ENCODE data around the gene LRMDA.

DNA sequence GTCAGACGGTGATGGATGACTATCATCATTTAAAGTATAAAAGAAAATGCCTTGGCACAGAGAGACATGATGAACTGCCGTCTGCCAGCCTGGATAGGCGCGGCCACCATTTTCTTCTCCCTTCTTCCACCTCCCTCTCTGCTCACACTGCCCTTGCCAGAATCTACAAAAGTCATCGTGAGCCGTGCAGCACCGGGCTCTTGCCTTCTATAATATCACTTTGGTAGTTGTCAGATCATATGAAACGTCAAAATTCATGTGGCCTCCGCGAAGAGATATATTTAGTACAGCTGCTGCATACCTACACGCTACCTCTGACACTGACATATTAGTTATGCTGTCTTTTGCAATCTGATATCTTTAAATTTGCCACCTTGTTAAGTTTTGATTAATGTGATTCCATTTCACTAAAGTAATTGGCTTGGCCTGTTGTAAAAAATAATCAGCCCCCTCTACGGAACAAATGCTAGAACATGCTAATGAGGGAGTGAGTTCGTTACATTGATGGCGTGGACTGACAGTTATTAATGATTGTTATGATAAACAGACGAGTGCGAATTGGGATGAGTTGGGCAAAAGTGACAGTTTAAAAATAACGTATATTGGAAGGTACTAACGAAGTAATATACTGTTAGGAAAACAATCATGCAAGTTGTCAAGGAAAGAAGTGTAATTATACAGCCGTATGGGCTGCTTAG lies 214.9 kb downstream of the LRMDA start:
- TF ChIP-seq, protein P1, sequence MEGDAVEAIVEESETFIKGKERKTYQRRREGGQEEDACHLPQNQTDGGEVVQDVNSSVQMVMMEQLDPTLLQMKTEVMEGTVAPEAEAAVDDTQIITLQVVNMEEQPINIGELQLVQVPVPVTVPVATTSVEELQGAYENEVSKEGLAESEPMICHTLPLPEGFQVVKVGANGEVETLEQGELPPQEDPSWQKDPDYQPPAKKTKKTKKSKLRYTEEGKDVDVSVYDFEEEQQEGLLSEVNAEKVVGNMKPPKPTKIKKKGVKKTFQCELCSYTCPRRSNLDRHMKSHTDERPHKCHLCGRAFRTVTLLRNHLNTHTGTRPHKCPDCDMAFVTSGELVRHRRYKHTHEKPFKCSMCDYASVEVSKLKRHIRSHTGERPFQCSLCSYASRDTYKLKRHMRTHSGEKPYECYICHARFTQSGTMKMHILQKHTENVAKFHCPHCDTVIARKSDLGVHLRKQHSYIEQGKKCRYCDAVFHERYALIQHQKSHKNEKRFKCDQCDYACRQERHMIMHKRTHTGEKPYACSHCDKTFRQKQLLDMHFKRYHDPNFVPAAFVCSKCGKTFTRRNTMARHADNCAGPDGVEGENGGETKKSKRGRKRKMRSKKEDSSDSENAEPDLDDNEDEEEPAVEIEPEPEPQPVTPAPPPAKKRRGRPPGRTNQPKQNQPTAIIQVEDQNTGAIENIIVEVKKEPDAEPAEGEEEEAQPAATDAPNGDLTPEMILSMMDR (IDR thresholded peaks at IDR 0.05; ENCODE audit: low read depth, low read length), result no peak
- TF ChIP-seq EZH2phosphoT487 (IDR thresholded peaks at IDR 0.05; ENCODE audit: low read depth), result no peak

Measured in OCI-LY3 (cell line).